HL-60 (cell line): ENCODE results near the gene LRRC8D.

ENCODE experiments used
- DNase-seq, 2 experiments: peaks; one replicate each; pipeline ENCODE4 v3.0.0-alpha.2; 2010 to 2020; ENCODE audit warnings: low read depth in 1 of 2, low spot score in 1 of 2
- H3K27ac ChIP-seq: fragments of 250-450 bp; sonication (Bioruptor Pico); replicated peaks from 2 replicates; pipeline ENCODE4 v1.5.1; 2020; ENCODE audit warnings: mild to moderate bottlenecking, moderate library complexity
- H3K27me3 ChIP-seq: fragments of 250-450 bp; sonication (Bioruptor Pico); 2 replicates; pipeline ENCODE4 v1.5.1; 2021; ENCODE audit warnings: mild to moderate bottlenecking, moderate library complexity; ENCODE audit not compliant: insufficient read depth, poor library complexity, severe bottlenecking
- H3K4me3 ChIP-seq: replicated peaks from 2 replicates; pipeline ENCODE4 v1.5.1; 2011; ENCODE audit warnings: mild to moderate bottlenecking, control low read depth, low read length; ENCODE audit not compliant: insufficient read depth
- GABPA ChIP-seq: IDR thresholded peaks from 2 replicates; pipeline ENCODE4 v1.6.1; 2012; ENCODE audit warnings: low read depth
- POLR2AphosphoS5 ChIP-seq: IDR thresholded peaks from 2 replicates; pipeline ENCODE4 v1.6.1; 2012; ENCODE audit warnings: low read depth
- SPI1 ChIP-seq: IDR thresholded peaks from 2 replicates; pipeline ENCODE4 v1.6.1; 2012; ENCODE audit warnings: low read depth, mild to moderate bottlenecking, borderline replicate concordance
- TF ChIP-seq, protein P1 (sequence below): IDR thresholded peaks from one replicate; pipeline ENCODE4 v1.5.1; 2011; ENCODE audit warnings: low read length, control low read depth, inconsistent platforms; ENCODE audit not compliant: insufficient read depth
- TF ChIP-seq, protein P2 (sequence below): IDR thresholded peaks from 2 replicates; pipeline ENCODE4 v1.6.1; 2012; ENCODE audit warnings: low read depth; ENCODE audit not compliant: insufficient replicate concordance

Gene LRRC8D

DNA sequence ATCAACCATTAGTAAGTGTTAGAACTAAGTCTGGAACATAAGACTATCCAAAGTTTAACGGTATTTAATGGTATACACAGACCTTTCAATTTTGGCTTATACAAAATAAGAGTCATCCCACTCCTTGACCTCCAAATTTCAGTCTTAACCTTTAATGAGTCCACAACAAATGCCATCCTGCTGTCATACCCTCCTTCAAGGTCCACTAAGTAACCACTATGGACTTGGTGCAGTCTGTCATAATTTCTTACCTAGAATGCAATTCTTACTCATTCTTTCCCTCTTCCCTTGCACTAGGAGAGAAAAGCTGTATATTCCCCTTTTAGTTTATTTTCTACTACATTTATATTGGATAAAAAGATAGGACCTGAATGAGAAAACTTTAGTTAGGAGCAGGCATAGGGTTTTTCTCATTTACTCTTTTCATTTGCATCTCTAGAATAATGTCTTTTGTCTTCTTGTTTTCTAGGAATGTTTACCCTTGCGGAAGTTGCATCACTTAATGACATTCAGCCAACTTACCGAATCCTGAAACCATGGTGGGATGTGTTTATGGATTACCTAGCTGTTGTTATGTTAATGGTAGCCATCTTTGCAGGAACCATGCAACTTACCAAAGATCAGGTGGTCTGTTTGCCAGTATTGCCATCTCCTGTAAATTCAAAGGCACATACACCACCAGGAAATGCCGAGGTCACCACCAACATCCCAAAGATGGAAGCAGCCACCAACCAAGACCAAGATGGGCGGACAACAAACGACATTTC is 111.9 kb downstream of the LRRC8D start:
- Histone ChIP-seq H3K4me3 (no peak overlapping the region), H3K27ac (no peak overlapping the region), H3K27me3 (no peaks in the 10 kb centered on the region)
- no peak for DNase-seq
- no peak for TF ChIP-seq POLR2AphosphoS5
- TF ChIP-seq SPI1 = no peak
- TF ChIP-seq, protein P1, sequence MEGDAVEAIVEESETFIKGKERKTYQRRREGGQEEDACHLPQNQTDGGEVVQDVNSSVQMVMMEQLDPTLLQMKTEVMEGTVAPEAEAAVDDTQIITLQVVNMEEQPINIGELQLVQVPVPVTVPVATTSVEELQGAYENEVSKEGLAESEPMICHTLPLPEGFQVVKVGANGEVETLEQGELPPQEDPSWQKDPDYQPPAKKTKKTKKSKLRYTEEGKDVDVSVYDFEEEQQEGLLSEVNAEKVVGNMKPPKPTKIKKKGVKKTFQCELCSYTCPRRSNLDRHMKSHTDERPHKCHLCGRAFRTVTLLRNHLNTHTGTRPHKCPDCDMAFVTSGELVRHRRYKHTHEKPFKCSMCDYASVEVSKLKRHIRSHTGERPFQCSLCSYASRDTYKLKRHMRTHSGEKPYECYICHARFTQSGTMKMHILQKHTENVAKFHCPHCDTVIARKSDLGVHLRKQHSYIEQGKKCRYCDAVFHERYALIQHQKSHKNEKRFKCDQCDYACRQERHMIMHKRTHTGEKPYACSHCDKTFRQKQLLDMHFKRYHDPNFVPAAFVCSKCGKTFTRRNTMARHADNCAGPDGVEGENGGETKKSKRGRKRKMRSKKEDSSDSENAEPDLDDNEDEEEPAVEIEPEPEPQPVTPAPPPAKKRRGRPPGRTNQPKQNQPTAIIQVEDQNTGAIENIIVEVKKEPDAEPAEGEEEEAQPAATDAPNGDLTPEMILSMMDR = no peak
- TF ChIP-seq GABPA = no peak
- TF ChIP-seq, protein P2, sequence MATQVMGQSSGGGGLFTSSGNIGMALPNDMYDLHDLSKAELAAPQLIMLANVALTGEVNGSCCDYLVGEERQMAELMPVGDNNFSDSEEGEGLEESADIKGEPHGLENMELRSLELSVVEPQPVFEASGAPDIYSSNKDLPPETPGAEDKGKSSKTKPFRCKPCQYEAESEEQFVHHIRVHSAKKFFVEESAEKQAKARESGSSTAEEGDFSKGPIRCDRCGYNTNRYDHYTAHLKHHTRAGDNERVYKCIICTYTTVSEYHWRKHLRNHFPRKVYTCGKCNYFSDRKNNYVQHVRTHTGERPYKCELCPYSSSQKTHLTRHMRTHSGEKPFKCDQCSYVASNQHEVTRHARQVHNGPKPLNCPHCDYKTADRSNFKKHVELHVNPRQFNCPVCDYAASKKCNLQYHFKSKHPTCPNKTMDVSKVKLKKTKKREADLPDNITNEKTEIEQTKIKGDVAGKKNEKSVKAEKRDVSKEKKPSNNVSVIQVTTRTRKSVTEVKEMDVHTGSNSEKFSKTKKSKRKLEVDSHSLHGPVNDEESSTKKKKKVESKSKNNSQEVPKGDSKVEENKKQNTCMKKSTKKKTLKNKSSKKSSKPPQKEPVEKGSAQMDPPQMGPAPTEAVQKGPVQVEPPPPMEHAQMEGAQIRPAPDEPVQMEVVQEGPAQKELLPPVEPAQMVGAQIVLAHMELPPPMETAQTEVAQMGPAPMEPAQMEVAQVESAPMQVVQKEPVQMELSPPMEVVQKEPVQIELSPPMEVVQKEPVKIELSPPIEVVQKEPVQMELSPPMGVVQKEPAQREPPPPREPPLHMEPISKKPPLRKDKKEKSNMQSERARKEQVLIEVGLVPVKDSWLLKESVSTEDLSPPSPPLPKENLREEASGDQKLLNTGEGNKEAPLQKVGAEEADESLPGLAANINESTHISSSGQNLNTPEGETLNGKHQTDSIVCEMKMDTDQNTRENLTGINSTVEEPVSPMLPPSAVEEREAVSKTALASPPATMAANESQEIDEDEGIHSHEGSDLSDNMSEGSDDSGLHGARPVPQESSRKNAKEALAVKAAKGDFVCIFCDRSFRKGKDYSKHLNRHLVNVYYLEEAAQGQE = no peak

DNA sequence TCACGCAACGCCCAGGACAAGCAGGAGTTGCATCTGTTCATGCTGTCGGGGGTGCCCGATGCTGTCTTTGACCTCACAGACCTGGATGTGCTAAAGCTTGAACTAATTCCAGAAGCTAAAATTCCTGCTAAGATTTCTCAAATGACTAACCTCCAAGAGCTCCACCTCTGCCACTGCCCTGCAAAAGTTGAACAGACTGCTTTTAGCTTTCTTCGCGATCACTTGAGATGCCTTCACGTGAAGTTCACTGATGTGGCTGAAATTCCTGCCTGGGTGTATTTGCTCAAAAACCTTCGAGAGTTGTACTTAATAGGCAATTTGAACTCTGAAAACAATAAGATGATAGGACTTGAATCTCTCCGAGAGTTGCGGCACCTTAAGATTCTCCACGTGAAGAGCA is 113.6 kb downstream of the LRRC8D start:
- no peak for DNase-seq
- TF ChIP-seq GABPA (no peak), SPI1 (no peak), POLR2AphosphoS5 (no peak)
- TF ChIP-seq, protein P1 = no peak
- TF ChIP-seq, protein P2 = no peak
- Histone ChIP-seq H3K27ac (no peak overlapping the region), H3K4me3 (no peak overlapping the region), H3K27me3 (no peaks in the 10 kb centered on the region)

DNA sequence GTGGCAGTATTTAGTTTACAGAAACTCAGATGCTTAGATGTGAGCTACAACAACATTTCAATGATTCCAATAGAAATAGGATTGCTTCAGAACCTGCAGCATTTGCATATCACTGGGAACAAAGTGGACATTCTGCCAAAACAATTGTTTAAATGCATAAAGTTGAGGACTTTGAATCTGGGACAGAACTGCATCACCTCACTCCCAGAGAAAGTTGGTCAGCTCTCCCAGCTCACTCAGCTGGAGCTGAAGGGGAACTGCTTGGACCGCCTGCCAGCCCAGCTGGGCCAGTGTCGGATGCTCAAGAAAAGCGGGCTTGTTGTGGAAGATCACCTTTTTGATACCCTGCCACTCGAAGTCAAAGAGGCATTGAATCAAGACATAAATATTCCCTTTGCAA is 114.4 kb downstream of the LRRC8D start:
- Histone ChIP-seq H3K4me3 (no peak overlapping the region), H3K27me3 (no peaks in the 10 kb centered on the region), H3K27ac (no peak overlapping the region)
- no peak for DNase-seq
- no peak for TF ChIP-seq POLR2AphosphoS5
- TF ChIP-seq GABPA = no peak
- no peak for TF ChIP-seq SPI1
- TF ChIP-seq, protein P2 = no peak
- TF ChIP-seq, protein P1 = no peak
